HCT116 (cell line): ENCODE results near the gene POLR3A.

Experiments used
- CEBPB ChIP-seq: IDR thresholded peaks from 2 replicates; pipeline ENCODE4 v1.6.1; 2012; ENCODE audit warnings: low read depth
- EZH2 ChIP-seq: fragments of 200-600 bp; sonication (generic); IDR thresholded peaks from 2 replicates; pipeline ENCODE4 v1.6.1; 2017; ENCODE audit warnings: antibody characterized with exemption, mixed run types
- EZH2phosphoT487 ChIP-seq: fragments of 200-600 bp; IDR thresholded peaks from 2 replicates; pipeline ENCODE4 v1.6.1; 2018; ENCODE audit warnings: antibody characterized with exemption, borderline replicate concordance
- POLR2A ChIP-seq: IDR thresholded peaks from 2 replicates; pipeline ENCODE4 v1.7.0; 2011; ENCODE audit warnings: borderline replicate concordance; ENCODE audit not compliant: insufficient read depth, insufficient read length; ENCODE audit errors: extremely low read depth
- POLR2AphosphoS5 ChIP-seq: IDR thresholded peaks from 2 replicates; pipeline ENCODE4 v1.6.1; 2011; ENCODE audit warnings: mild to moderate bottlenecking, low read depth, low read length, moderate library complexity
- RAD21 ChIP-seq: IDR thresholded peaks from 2 replicates; pipeline ENCODE4 v1.6.1; 2012; ENCODE audit warnings: low read depth, mild to moderate bottlenecking
- SIN3A ChIP-seq: IDR thresholded peaks from 2 replicates; pipeline ENCODE4 v1.6.1; 2012; ENCODE audit warnings: low read depth
- SP1 ChIP-seq: IDR thresholded peaks from 2 replicates; pipeline ENCODE4 v1.6.1; 2012; ENCODE audit warnings: low read depth
- TCF7L2 ChIP-seq: IDR thresholded peaks from 2 replicates; pipeline ENCODE4 v1.7.0; 2011; ENCODE audit warnings: borderline replicate concordance, inconsistent platforms; ENCODE audit not compliant: insufficient read depth, insufficient read length; ENCODE audit errors: extremely low read depth
- TF ChIP-seq, protein P1 (sequence below), 3 experiments: fragments of 200-600 bp in 1 of 3; sonication (generic) in 1 of 3; IDR thresholded peaks in 2 of 3; conservative IDR thresholded peaks in 1 of 3; 2 replicates each; pipeline ENCODE4 v1.5.1; 2012 to 2017; ENCODE audit warnings: low read depth in 2 of 3, low read length in 2 of 3, antibody characterized with exemption in 1 of 3, borderline replicate concordance in 1 of 3, control low read depth in 1 of 3, mild to moderate bottlenecking in 1 of 3, mixed read lengths in 1 of 3, mixed run types in 1 of 3, moderate library complexity in 1 of 3; ENCODE audit not compliant: insufficient read depth in 1 of 3
- TF ChIP-seq, protein P2 (sequence below): IDR thresholded peaks from 2 replicates; pipeline ENCODE4 v1.6.1; 2012
- TF ChIP-seq, protein P3 (sequence below): IDR thresholded peaks from 2 replicates; pipeline ENCODE4 v1.6.1; 2012

DNA sequence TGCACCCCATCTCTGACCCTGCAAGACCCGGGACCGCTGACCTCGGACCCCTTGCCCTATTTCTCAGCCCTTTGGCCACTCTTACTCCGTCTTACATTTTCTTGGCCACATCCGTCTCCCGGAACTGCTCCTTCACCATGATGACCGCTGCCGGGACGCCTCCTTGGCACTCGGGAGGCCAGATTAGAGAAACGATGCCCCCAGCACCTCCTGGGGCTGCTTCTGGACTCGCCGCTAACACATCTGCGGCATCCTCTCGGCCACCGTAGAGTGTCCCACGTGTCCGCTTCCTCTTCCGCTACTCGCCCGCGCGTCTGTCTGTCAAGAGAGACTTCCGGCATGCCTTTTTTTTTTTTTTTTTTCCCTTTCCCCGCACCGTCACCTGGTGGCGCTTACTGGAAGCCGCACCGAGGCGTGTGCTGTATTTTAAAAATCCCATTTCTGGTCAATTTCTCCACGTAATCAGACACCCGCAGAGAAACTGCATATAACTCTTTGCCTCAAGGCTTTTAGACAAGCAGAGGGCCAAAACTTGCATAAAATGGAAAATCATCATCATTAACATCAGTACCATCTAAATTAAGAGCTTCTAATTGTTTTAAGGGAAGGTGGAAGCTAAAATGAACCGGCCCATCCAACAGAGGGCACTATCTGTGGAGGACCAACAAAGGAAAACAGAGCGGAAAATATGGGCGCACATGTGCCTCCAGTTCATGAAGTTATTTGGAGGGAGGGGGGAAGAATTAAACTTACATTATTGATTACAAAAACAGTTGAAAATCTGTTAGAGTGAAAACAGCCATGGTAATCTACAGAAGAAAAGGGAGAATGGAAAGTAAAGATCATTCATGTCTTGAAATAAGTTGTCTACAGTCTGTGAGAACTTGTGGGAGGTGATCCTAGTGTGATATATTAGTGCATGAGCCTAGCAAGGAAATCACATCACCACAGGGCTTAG lies at the start of gene POLR3A:
- TF ChIP-seq, protein P1, sequence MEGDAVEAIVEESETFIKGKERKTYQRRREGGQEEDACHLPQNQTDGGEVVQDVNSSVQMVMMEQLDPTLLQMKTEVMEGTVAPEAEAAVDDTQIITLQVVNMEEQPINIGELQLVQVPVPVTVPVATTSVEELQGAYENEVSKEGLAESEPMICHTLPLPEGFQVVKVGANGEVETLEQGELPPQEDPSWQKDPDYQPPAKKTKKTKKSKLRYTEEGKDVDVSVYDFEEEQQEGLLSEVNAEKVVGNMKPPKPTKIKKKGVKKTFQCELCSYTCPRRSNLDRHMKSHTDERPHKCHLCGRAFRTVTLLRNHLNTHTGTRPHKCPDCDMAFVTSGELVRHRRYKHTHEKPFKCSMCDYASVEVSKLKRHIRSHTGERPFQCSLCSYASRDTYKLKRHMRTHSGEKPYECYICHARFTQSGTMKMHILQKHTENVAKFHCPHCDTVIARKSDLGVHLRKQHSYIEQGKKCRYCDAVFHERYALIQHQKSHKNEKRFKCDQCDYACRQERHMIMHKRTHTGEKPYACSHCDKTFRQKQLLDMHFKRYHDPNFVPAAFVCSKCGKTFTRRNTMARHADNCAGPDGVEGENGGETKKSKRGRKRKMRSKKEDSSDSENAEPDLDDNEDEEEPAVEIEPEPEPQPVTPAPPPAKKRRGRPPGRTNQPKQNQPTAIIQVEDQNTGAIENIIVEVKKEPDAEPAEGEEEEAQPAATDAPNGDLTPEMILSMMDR (IDR thresholded peaks at IDR 0.05 in 2 of 3, conservative IDR thresholded peaks at IDR 0.05 in 1 of 3; ENCODE audit: borderline replicate concordance in 1 of 3, insufficient read depth in 1 of 3, low read depth in 2 of 3, low read length in 2 of 3), result peak; percentile 65 to 99 (median 86); a peak in 5 of 6 replicates
- TF ChIP-seq POLR2AphosphoS5 (peak; percentile 78), CEBPB (no peak), RAD21 (peak; percentile 75), EZH2phosphoT487 (no peak), EZH2 (no peak), POLR2A (no peak), SIN3A (peak; percentile 71), TCF7L2 (peak; percentile 33), SP1 (peak; percentile 97)
- TF ChIP-seq, protein P2, sequence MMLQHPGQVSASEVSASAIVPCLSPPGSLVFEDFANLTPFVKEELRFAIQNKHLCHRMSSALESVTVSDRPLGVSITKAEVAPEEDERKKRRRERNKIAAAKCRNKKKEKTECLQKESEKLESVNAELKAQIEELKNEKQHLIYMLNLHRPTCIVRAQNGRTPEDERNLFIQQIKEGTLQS, result no peak
- TF ChIP-seq, protein P3, sequence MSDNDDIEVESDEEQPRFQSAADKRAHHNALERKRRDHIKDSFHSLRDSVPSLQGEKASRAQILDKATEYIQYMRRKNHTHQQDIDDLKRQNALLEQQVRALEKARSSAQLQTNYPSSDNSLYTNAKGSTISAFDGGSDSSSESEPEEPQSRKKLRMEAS, result peak; percentile 93
